HepG2 (cell line): ENCODE results near the gene TLR5. TPM values are rescaled to one million over a fixed set of nuclear protein-coding genes. Genes with fewer than 3 reads are reported as not detected.

Source experiments
- CBX2 ChIP-seq, 2 experiments: fragments of 200-600 bp in 1 of 2; sonication (generic); formaldehyde crosslinking in 1 of 2; IDR thresholded peaks; 2 replicates each; pipeline versions ENCODE4 v1.7.0 to v1.8.1; 2018 to 2022; ENCODE audit warnings: low read depth in 2 of 2, low read length in 1 of 2, mild to moderate bottlenecking in 1 of 2, missing genetic modification reagents in 1 of 2
- CEBPG ChIP-seq: IDR thresholded peaks from 2 replicates; pipeline ENCODE4 v1.6.1; 2016
- GATAD1 ChIP-seq: IDR thresholded peaks from 2 replicates; pipeline ENCODE4 v1.6.1; 2016; ENCODE audit warnings: missing genetic modification reagents, missing compliant biosample characterization
- MEIS2 ChIP-seq: sonication (generic); formaldehyde crosslinking; IDR thresholded peaks from 2 replicates; pipeline ENCODE4 v1.9.0; 2021; ENCODE audit warnings: mild to moderate bottlenecking, missing genetic modification reagents
- POGZ ChIP-seq: sonication (generic); formaldehyde crosslinking; IDR thresholded peaks from 2 replicates; pipeline ENCODE4 v1.4.0; 2020; ENCODE audit warnings: mild to moderate bottlenecking, missing genetic modification reagents
- SKI ChIP-seq: fragments of 450-650 bp; IDR thresholded peaks from one replicate; pipeline ENCODE4 v1.6.1; 2018; ENCODE audit warnings: mild to moderate bottlenecking; ENCODE audit not compliant: partially characterized antibody
- SSRP1 ChIP-seq: IDR thresholded peaks from 2 replicates; pipeline ENCODE4 v1.6.1; 2016; ENCODE audit warnings: control low read depth
- ZBTB38 ChIP-seq: sonication (generic); formaldehyde crosslinking; IDR thresholded peaks from 2 replicates; pipeline ENCODE4 v1.5.1; 2020; ENCODE audit warnings: mild to moderate bottlenecking, missing genetic modification reagents
- ZEB1 ChIP-seq: IDR thresholded peaks from 2 replicates; pipeline ENCODE4 v1.6.1; 2012; ENCODE audit warnings: mild to moderate bottlenecking, low read depth, inconsistent platforms; ENCODE audit not compliant: insufficient replicate concordance
- ZMYM3 ChIP-seq: sonication (generic); formaldehyde crosslinking; IDR thresholded peaks from 2 replicates; pipeline ENCODE4 v1.5.1; 2020; ENCODE audit warnings: mild to moderate bottlenecking, missing genetic modification reagents
- ZNF10 ChIP-seq: sonication (generic); formaldehyde crosslinking; IDR thresholded peaks from 2 replicates; pipeline ENCODE4 v1.4.0; 2020; ENCODE audit warnings: mild to moderate bottlenecking, low read depth, missing genetic modification reagents, borderline replicate concordance
- ZNF446 ChIP-seq: sonication (generic); formaldehyde crosslinking; IDR thresholded peaks from 2 replicates; pipeline ENCODE4 v1.5.0; 2020; ENCODE audit warnings: mild to moderate bottlenecking, missing genetic modification reagents
- ZNF543 ChIP-seq: sonication (generic); formaldehyde crosslinking; IDR thresholded peaks from 2 replicates; pipeline ENCODE4 v1.4.0; 2020; ENCODE audit warnings: mild to moderate bottlenecking, missing genetic modification reagents
- ZNF703 ChIP-seq: sonication (generic); formaldehyde crosslinking; IDR thresholded peaks from 2 replicates; pipeline ENCODE4 v1.5.1; 2020; ENCODE audit warnings: missing genetic modification reagents, mild to moderate bottlenecking, moderate library complexity, borderline replicate concordance
- ZNF850 ChIP-seq: sonication (generic); formaldehyde crosslinking; conservative IDR thresholded peaks from 2 replicates; pipeline ENCODE4 v1.9.0; 2021; ENCODE audit warnings: mild to moderate bottlenecking, missing genetic modification reagents
- ZNF883 ChIP-seq: sonication (generic); formaldehyde crosslinking; IDR thresholded peaks from 2 replicates; pipeline ENCODE4 v1.5.1; 2020; ENCODE audit warnings: mild to moderate bottlenecking, missing genetic modification reagents; ENCODE audit errors: not compliant biosample characterization
- ZSCAN21 ChIP-seq: sonication (generic); formaldehyde crosslinking; IDR thresholded peaks from 2 replicates; pipeline ENCODE4 v1.8.0; 2022; ENCODE audit warnings: mild to moderate bottlenecking, missing genetic modification reagents, moderate library complexity, borderline replicate concordance
- polyA plus RNA-seq, 8 experiments: library from polyadenylated mRNA; depleted of rRNA in 3 of 8; stranded (reverse) in 7 of 8; unstranded in 1 of 8; fragments of >200 nt; fragmentation: Illumina TruSeq in 4 of 8; extraction: Trizol in 4 of 8; gene quantifications; 2 replicates each; pipeline versions ENCODE4 v1.2.1 to v1.2.3, GENCODE V29; 2011 to 2016; ENCODE audit warnings: low read depth in 4 of 8, missing spikeins in 1 of 8, mixed read lengths in 1 of 8; ENCODE audit not compliant: insufficient read depth in 1 of 8
- total RNA-seq, 5 experiments: library from RNA; depleted of rRNA; stranded (reverse); fragments of >200 nt; fragmentation: Illumina TruSeq; extraction: Trizol; gene quantifications; 2 replicates each; pipeline ENCODE4 v1.2.3, GENCODE V29; 2016; ENCODE audit warnings: low read depth in 1 of 5
- TF ChIP-seq, protein P1 (sequence below): sonication (generic); IDR thresholded peaks from 2 replicates; pipeline ENCODE4 v1.6.1; 2016; ENCODE audit warnings: low read depth, borderline replicate concordance
- TF ChIP-seq, protein P2 (sequence below), 2 experiments: sonication (generic) in 1 of 2; formaldehyde crosslinking in 1 of 2; IDR thresholded peaks; 2 replicates each; pipeline versions ENCODE4 v1.5.1 to v1.6.1; 2011 to 2020; ENCODE audit warnings: borderline replicate concordance in 1 of 2, low read depth in 1 of 2, low read length in 1 of 2, mild to moderate bottlenecking in 1 of 2, missing genetic modification reagents in 1 of 2, moderate library complexity in 1 of 2
- TF ChIP-seq, protein P3 (sequence below): sonication (generic); formaldehyde crosslinking; IDR thresholded peaks from 2 replicates; pipeline ENCODE4 v1.5.1; 2020; ENCODE audit warnings: mild to moderate bottlenecking, missing genetic modification reagents, borderline replicate concordance

Gene TLR5
- total and polyA plus RNA-seq, 2 of the 13 experiments (the other 11 are each of a cell fraction or from before 2014, with no cell fraction given), result not detected

DNA sequence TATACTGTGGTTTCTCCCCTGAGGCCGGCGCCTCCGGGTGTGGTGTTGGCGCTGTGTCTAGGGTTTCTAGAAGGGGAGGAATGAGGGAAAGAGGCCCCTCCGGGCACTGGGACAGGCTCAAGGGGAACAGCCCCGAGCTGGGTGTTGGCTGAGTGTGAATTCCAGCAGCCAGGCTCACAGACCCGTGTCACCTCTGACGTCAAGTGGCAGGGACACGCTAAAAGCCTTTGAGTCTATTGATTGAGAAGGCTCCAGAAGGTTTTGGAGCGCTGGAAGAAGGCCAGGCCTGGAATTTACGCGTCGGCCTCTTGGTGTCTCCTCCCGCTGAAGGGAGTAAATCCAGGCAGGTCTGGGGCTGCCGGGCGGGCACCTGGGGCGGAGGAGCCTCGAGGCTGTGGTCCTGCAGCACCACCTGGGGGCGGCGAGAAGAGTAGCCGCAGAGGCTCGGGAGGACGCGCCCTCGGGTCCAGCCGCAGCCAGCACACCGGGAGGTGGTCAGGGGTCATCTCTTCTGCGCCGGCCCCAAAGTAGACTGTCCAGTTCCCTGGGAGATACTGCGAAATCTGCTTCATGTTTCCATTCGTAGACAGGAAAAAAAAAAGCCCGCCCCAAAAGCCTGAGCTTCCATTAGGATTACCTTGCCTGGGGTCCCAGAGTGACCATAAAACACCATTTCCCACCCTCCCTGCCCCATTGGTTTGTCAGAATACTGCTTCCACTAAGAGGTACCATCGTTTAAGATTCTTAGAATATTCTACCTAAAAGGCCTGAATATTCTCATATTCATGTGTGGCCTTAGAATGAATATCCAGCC is 61.7 kb downstream of the TLR5 start (continued):
- TF ChIP-seq POGZ (CRISPR knock-in tag) (peak; percentile 79), CEBPG (no peak), ZNF703 (CRISPR knock-in tag) (no peak), ZNF850 (CRISPR knock-in tag) (no peak), SKI (peak; percentile 48), ZEB1 (peak; percentile 63), CBX2 (IDR thresholded peaks at IDR 0.05; ENCODE audit: low read depth, low read length) (no peak), CBX2 (CRISPR knock-in tag; IDR thresholded peaks at IDR 0.05; ENCODE audit: low read depth) (no peak), ZNF883 (CRISPR knock-in tag) (no peak), ZMYM3 (CRISPR knock-in tag) (0 out of 2 replicates have a peak, but pooled peaks have one; percentile 18), ZBTB38 (0 out of 2 replicates have a peak, but pooled peaks have one; percentile 19), GATAD1 (peak; percentile 36; the same call in 1 of the 2 replicates), ZNF543 (CRISPR knock-in tag) (no peak), ZNF10 (CRISPR knock-in tag) (no peak), MEIS2 (CRISPR knock-in tag) (peak; percentile 55; the same call in 1 of the 2 replicates), SSRP1 (CRISPR knock-in tag) (no peak), ZNF446 (CRISPR knock-in tag) (no peak), ZSCAN21 (no peak; the same call in 1 of the 2 replicates)
- TF ChIP-seq, protein P1, sequence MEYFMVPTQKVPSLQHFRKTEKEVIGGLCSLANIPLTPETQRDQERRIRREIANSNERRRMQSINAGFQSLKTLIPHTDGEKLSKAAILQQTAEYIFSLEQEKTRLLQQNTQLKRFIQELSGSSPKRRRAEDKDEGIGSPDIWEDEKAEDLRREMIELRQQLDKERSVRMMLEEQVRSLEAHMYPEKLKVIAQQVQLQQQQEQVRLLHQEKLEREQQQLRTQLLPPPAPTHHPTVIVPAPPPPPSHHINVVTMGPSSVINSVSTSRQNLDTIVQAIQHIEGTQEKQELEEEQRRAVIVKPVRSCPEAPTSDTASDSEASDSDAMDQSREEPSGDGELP, result peak; percentile 11; the same call in 1 of the 2 replicates
- TF ChIP-seq, protein P2, sequence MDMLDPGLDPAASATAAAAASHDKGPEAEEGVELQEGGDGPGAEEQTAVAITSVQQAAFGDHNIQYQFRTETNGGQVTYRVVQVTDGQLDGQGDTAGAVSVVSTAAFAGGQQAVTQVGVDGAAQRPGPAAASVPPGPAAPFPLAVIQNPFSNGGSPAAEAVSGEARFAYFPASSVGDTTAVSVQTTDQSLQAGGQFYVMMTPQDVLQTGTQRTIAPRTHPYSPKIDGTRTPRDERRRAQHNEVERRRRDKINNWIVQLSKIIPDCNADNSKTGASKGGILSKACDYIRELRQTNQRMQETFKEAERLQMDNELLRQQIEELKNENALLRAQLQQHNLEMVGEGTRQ (IDR thresholded peaks at IDR 0.05; ENCODE audit: low read depth, low read length), result no peak
- TF ChIP-seq, protein P2 (CRISPR knock-in tag; IDR thresholded peaks at IDR 0.05; ENCODE audit: borderline replicate concordance), result no peak
- TF ChIP-seq, protein P3, sequence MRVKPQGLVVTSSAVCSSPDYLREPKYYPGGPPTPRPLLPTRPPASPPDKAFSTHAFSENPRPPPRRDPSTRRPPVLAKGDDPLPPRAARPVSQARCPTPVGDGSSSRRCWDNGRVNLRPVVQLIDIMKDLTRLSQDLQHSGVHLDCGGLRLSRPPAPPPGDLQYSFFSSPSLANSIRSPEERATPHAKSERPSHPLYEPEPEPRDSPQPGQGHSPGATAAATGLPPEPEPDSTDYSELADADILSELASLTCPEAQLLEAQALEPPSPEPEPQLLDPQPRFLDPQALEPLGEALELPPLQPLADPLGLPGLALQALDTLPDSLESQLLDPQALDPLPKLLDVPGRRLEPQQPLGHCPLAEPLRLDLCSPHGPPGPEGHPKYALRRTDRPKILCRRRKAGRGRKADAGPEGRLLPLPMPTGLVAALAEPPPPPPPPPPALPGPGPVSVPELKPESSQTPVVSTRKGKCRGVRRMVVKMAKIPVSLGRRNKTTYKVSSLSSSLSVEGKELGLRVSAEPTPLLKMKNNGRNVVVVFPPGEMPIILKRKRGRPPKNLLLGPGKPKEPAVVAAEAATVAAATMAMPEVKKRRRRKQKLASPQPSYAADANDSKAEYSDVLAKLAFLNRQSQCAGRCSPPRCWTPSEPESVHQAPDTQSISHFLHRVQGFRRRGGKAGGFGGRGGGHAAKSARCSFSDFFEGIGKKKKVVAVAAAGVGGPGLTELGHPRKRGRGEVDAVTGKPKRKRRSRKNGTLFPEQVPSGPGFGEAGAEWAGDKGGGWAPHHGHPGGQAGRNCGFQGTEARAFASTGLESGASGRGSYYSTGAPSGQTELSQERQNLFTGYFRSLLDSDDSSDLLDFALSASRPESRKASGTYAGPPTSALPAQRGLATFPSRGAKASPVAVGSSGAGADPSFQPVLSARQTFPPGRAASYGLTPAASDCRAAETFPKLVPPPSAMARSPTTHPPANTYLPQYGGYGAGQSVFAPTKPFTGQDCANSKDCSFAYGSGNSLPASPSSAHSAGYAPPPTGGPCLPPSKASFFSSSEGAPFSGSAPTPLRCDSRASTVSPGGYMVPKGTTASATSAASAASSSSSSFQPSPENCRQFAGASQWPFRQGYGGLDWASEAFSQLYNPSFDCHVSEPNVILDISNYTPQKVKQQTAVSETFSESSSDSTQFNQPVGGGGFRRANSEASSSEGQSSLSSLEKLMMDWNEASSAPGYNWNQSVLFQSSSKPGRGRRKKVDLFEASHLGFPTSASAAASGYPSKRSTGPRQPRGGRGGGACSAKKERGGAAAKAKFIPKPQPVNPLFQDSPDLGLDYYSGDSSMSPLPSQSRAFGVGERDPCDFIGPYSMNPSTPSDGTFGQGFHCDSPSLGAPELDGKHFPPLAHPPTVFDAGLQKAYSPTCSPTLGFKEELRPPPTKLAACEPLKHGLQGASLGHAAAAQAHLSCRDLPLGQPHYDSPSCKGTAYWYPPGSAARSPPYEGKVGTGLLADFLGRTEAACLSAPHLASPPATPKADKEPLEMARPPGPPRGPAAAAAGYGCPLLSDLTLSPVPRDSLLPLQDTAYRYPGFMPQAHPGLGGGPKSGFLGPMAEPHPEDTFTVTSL (CRISPR knock-in tag), result peak; percentile 58; the same call in 1 of the 2 replicates
